Endothelial cell of umbilical vein (primary cell): ENCODE results near the gene SLC35A4. TPM values are rescaled to one million over a fixed set of nuclear protein-coding genes. Genes with fewer than 3 reads are reported as not detected.

ENCODE experiments used
- BruUV-seq: library from RNA; stranded (reverse); fragments of 400-500 nt; replicated peaks from 2 replicates; lab custom pipeline; 2021; lab: Mats Ljungman, UMichigan
- CTCF ChIA-PET: fragments of 300-600, 350-600 bp; sonication (Branson Sonifier 250); formaldehyde crosslinking; loops from one replicate; lab custom pipeline; 2021; ENCODE audit warnings: antibody characterized with exemption, inconsistent platforms; lab: Charles Lee
- POLR2A ChIA-PET: fragments of 300-600, 350-600 bp; sonication (Branson Sonifier 250); formaldehyde crosslinking; loops from one replicate; lab custom pipeline; 2021; ENCODE audit warnings: antibody characterized with exemption, inconsistent platforms; lab: Charles Lee
- DNase-seq: peaks from one replicate; pipeline ENCODE4 v3.0.0-alpha.2; 2011; ENCODE audit warnings: low read depth, low spot score
- FAIRE-seq: peaks from 2 replicates; lab custom pipeline; 2011; peaks lifted over from hg19 to GRCh38; lab: Jason Lieb, UNC
- H2AFZ ChIP-seq: 2 replicates; pipeline ENCODE4 v1.6.0; 2012; ENCODE audit warnings: low read depth, low read length, control low read depth, inconsistent platforms
- H3K27ac ChIP-seq: 2 replicates; pipeline ENCODE4 v1.5.1; 2011; ENCODE audit warnings: low read depth, mild to moderate bottlenecking, control low read depth, low read length, moderate library complexity; ENCODE audit not compliant: insufficient read depth
- H3K27me3 ChIP-seq, 2 experiments: 2 replicates each; pipeline versions ENCODE4 v1.6.0 to v1.6.1; 2011; ENCODE audit warnings: low read length in 2 of 2, mixed read lengths in 1 of 2; ENCODE audit not compliant: control insufficient read depth in 2 of 2, insufficient read depth in 2 of 2
- H3K36me3 ChIP-seq, 2 experiments: 2 replicates in 1 of 2; 3 replicates in 1 of 2; pipeline ENCODE4 v1.5.1; 2011; ENCODE audit warnings: low read length in 2 of 2, mild to moderate bottlenecking in 1 of 2, moderate library complexity in 1 of 2; ENCODE audit not compliant: control insufficient read depth in 2 of 2, insufficient read depth in 2 of 2; ENCODE audit errors: extremely low read depth in 1 of 2
- H3K4me1 ChIP-seq: 3 replicates; pipeline ENCODE4 v1.5.1; 2011; ENCODE audit warnings: mild to moderate bottlenecking, low read length; ENCODE audit not compliant: control insufficient read depth, insufficient read depth; ENCODE audit errors: extremely low read depth
- H3K4me2 ChIP-seq: 2 replicates; pipeline ENCODE4 v1.6.1; 2011; ENCODE audit warnings: low read length, control low read depth, mixed read lengths; ENCODE audit not compliant: insufficient read depth
- H3K4me3 ChIP-seq, 3 experiments: fragments of 200-600 bp in 1 of 3; sonication (generic), shearing (Covaris generic) in 1 of 3; replicated peaks in 1 of 3; 2 replicates each; pipeline ENCODE4 v1.5.1; 2011 to 2016; ENCODE audit warnings: control low read depth in 3 of 3, low read length in 3 of 3, mild to moderate bottlenecking in 2 of 3, inconsistent platforms in 1 of 3, low read depth in 1 of 3, moderate library complexity in 1 of 3; ENCODE audit not compliant: insufficient read depth in 1 of 3
- H3K79me2 ChIP-seq: 2 replicates; pipeline ENCODE4 v1.6.0; 2012; ENCODE audit warnings: low read length, inconsistent platforms; ENCODE audit not compliant: control insufficient read depth, insufficient read depth
- H3K9ac ChIP-seq: replicated peaks from 2 replicates; pipeline ENCODE3; 2011; ENCODE audit warnings: low read length, control low read depth; ENCODE audit not compliant: insufficient read depth; ENCODE audit errors: extremely low read depth
- H3K9me1 ChIP-seq: replicated peaks from 3 replicates; pipeline ENCODE4 v1.6.0; 2011; ENCODE audit warnings: mild to moderate bottlenecking, low read length; ENCODE audit not compliant: control insufficient read depth, insufficient read depth; ENCODE audit errors: extremely low read depth
- H3K9me3 ChIP-seq: replicated peaks from 2 replicates; pipeline ENCODE4 v1.5.1; 2012; ENCODE audit warnings: low read length, inconsistent platforms; ENCODE audit not compliant: control insufficient read depth, insufficient read depth
- H4K20me1 ChIP-seq: replicated peaks from 2 replicates; pipeline ENCODE3; 2011; ENCODE audit warnings: mild to moderate bottlenecking, low read length; ENCODE audit not compliant: control insufficient read depth, insufficient read depth; ENCODE audit errors: extremely low read depth
- CTCF ChIP-seq, 2 donors: IDR thresholded peaks; 1 replicate in 1 of 2; 2 replicates in 1 of 2; pipeline ENCODE4 v1.5.1; 2011; ENCODE audit warnings: low read length in 2 of 2, mild to moderate bottlenecking in 2 of 2, moderate library complexity in 2 of 2, control low read depth in 1 of 2, inconsistent platforms in 1 of 2, low read depth in 1 of 2; ENCODE audit not compliant: insufficient read depth in 1 of 2; ENCODE audit errors: extremely low read depth in 1 of 2
- EZH2 ChIP-seq: IDR thresholded peaks from 2 replicates; pipeline ENCODE4 v1.6.1; 2012; ENCODE audit warnings: borderline replicate concordance, low read depth, mild to moderate bottlenecking, moderate library complexity, low read length, inconsistent platforms; ENCODE audit not compliant: severe bottlenecking
- FOS ChIP-seq: IDR thresholded peaks from 2 replicates; pipeline ENCODE4 v1.6.1; 2011; ENCODE audit warnings: mild to moderate bottlenecking, low read length, moderate library complexity, borderline replicate concordance; ENCODE audit not compliant: insufficient read depth
- MAX ChIP-seq: IDR thresholded peaks from 2 replicates; pipeline ENCODE4 v1.6.1; 2011; ENCODE audit not compliant: insufficient read depth, insufficient read length
- MYC ChIP-seq: IDR thresholded peaks from one replicate; pipeline ENCODE4 v1.6.1; 2011; ENCODE audit warnings: mild to moderate bottlenecking, low read depth, low read length
- POLR2AphosphoS5 ChIP-seq: IDR thresholded peaks from 2 replicates; pipeline ENCODE4 v1.6.1; 2012; ENCODE audit warnings: low read depth, mild to moderate bottlenecking, control low read depth, low read length, moderate library complexity; ENCODE audit not compliant: insufficient read depth
- dilution Hi-C: fragments of 300-500 bp; cut with MboI; formaldehyde crosslinking; loops from one replicate; pipeline ENCODE4 v1.15.0; 2019; ENCODE audit warnings: low sequenced_read_pairs; ENCODE audit not compliant: extremely low pct_ligation_motif_present
- intact Hi-C: fragments of 100-400 bp; cut with micrococcal nuclease; formaldehyde crosslinking; loops from one replicate; pipeline ENCODE4 v1.10.0; 2022
- polyA plus RNA-seq, 4 experiments: library from polyadenylated mRNA; depleted of rRNA in 3 of 4; stranded (reverse) in 3 of 4; unstranded in 1 of 4; fragments of >200 nt; gene quantifications; 2 replicates each; pipeline versions ENCODE4 v1.2.1 to v1.2.3, GENCODE V29; 2011 to 2012; ENCODE audit warnings: missing spikeins in 1 of 4
- total RNA-seq: library from RNA; stranded (reverse); gene quantifications from 2 replicates; pipeline ENCODE4 v1.2.3, GENCODE V29; 2021

The SLC35A4 gene
- total and polyA plus RNA-seq, 2 donors (not counting 3 experiments of a cell fraction or from before 2014, with no cell fraction given): 65.6 to 118 TPM

- Histone ChIP-seq H3K4me3 (peak within 1 kb of the TSS in 1 of 3 experiments; percentile 20), H3K9me1 (no peaks in the 10 kb centered on the region), H3K4me2 (peak within 1 kb of the TSS; percentile 7), H3K9me3 (no peaks in the 10 kb centered on the region), H3K9ac (no peak within 1 kb of the TSS), H3K36me3 (peaks cover 12 to 13% of the 10 kb centered on the region in 2 experiments), H3K79me2 (no peaks in the 10 kb centered on the region), H2AFZ (no peak within 1 kb of the TSS), H3K4me1 (peaks cover 24% of the 10 kb centered on the region), H3K27me3 (no peaks in the 10 kb centered on the region), H4K20me1 (no peaks in the 10 kb centered on the region), H3K27ac (no peak within 1 kb of the TSS)
- peak; percentile 99 for FAIRE-seq
- dilution Hi-C loops (no loop called here), intact Hi-C loops (loop anchor here (1.0 to 2.0 kb wide), 6 partner anchors 10 to 307 kb away; partner anchors contain the start of genes ANKHD1, SRA1 and TMCO6)
- ChIA-PET POLR2A (interaction anchor here (0.7 to 2.6 kb wide), 7 partner anchors 10 to 299 kb away, joined by 3 to 14 read pairs (median 4); partner anchors contain the start of genes ANKHD1, IK, NDUFA2 and SRA1), CTCF (interaction anchor here (1.0 to 3.9 kb wide), 22 partner anchors 11 to 175 kb away, joined by 3 to 50 read pairs (median 6); partner anchors contain the start of genes ANKHD1, APBB3, CD14 and HARS1)
- no TSS peak for BruUV-seq
- peak; percentile 98 for DNase-seq
- TF ChIP-seq EZH2: no peak
- TF ChIP-seq MAX: peak; percentile 99
- peak; percentile 89 for TF ChIP-seq MYC
- TF ChIP-seq POLR2AphosphoS5: peak; percentile 69
- TF ChIP-seq CTCF (IDR thresholded peaks at IDR 0.05; ENCODE audit: extremely low read depth in 1 of 2, insufficient read depth in 1 of 2, low read depth in 1 of 2, low read length in 2 of 2): peak; percentile 45 to 69
- no peak for TF ChIP-seq FOS
Measured at GRCh38 chr5:140547508-140548299, 16.9 kb upstream of the SLC35A4 start, which contains the start of gene EIF4EBP3. Gene EIF4EBP3 (plus strand): TSS chr5:140547662. CDS start chr5:140547738, 76 bp downstream.
